BLaER1 treated with 17β-estradiol and CSF1 and Interleukin-3, amounts not matched to agents 10 nM and 100 nM (cell line): ENCODE data around the gene PEDS1.
"Not testable (repeated sequence)": the region's sequence is repeated elsewhere in the genome, so short reads cannot be mapped to it uniquely, and the experiment has no call there.

ENCODE experiments used
- H3K27ac ChIP-seq, 11 experiments: shearing (Covaris generic); formaldehyde crosslinking; 2 replicates each; pipeline ENCODE4 v1.8.1; 2022
- H3K27me3 ChIP-seq, 11 experiments: shearing (Covaris generic); formaldehyde crosslinking; 2 replicates each; pipeline ENCODE4 v1.8.1; 2022
- H3K36me3 ChIP-seq, 11 experiments: shearing (Covaris generic); formaldehyde crosslinking; 2 replicates each; pipeline ENCODE4 v1.8.1; 2022
- H3K4me1 ChIP-seq, 10 experiments: shearing (Covaris generic); formaldehyde crosslinking; 2 replicates each; pipeline ENCODE4 v1.8.1; 2022
- H3K4me2 ChIP-seq, 11 experiments: shearing (Covaris generic); formaldehyde crosslinking; 2 replicates each; pipeline ENCODE4 v1.8.1; 2022
- H3K4me3 ChIP-seq, 10 experiments: shearing (Covaris generic); formaldehyde crosslinking; 2 replicates each; pipeline ENCODE4 v1.8.1; 2022
- H3K9ac ChIP-seq, 11 experiments: shearing (Covaris generic); formaldehyde crosslinking; 2 replicates each; pipeline ENCODE4 v1.8.1; 2022
- H3K9me3 ChIP-seq, 11 experiments: shearing (Covaris generic); formaldehyde crosslinking; replicated peaks in 1 of 11; 2 replicates each; pipeline ENCODE4 v1.8.1; 2022
- H4K20me1 ChIP-seq, 11 experiments: shearing (Covaris generic); formaldehyde crosslinking; 2 replicates each; pipeline ENCODE4 v1.8.1; 2022
- Cebpa-rat ChIP-seq, 11 experiments: shearing (Covaris generic); IDR thresholded peaks; 2 replicates each; pipeline ENCODE4 v1.8.1; 2022

Gene PEDS1

GRCh38 chr20:50188287-50188688 lies 34.8 kb upstream of the PEDS1 start:
- H3K4me1 ChIP-seq = peaks cover 9 to 55% (median 33%) of the 10 kb centered on the region in 10 experiments
- peak overlapping the region in 1 of 11 experiments; percentile 32; a peak in 1 of 22 replicates for H3K27ac ChIP-seq
- no peak for TF ChIP-seq Cebpa-rat (IDR thresholded peaks at IDR 0.05)
- H3K9ac ChIP-seq = 0 out of 22 replicates have a peak overlapping the region, but pooled peaks of 1 of the 11 experiments have one; percentile 97
- 0 out of 22 replicates have a peak, but pooled peaks cover 0 to 7% (median 0%) of the 10 kb centered on the region in 11 experiments for H3K9me3 ChIP-seq
- H4K20me1 ChIP-seq = peaks cover 7 to 26% (median 17%) of the 10 kb centered on the region in 11 experiments
- no peaks in the 10 kb centered on the region for H3K27me3 ChIP-seq
- H3K4me3 ChIP-seq = no peak overlapping the region
- peak overlapping the region in 2 of 11 experiments; percentile 61 to 68; a peak in 3 of 22 replicates for H3K4me2 ChIP-seq
- peaks cover 0 to 19% (median 7%) of the 10 kb centered on the region in 11 experiments; a peak in 18 of 22 replicates for H3K36me3 ChIP-seq

- H3K4me1 ChIP-seq = peaks cover 1 to 52% (median 28%) of the 10 kb centered on the region in 10 experiments; a peak in 19 of 20 replicates
- no peaks in the 10 kb centered on the region for H3K27me3 ChIP-seq
- no peak overlapping the region for H3K4me3 ChIP-seq
- 0 out of 22 replicates have a peak, but pooled peaks cover 0 to 3% (median 0%) of the 10 kb centered on the region in 11 experiments for H3K9me3 ChIP-seq
- no peak for TF ChIP-seq Cebpa-rat (IDR thresholded peaks at IDR 0.05)
- H3K9ac ChIP-seq = peak overlapping the region in 5 of 11 experiments; percentile 1 to 39 (median 26); a peak in 4 of 22 replicates
- peak overlapping the region in 6 of 11 experiments; percentile 15 to 48 (median 34); a peak in 7 of 22 replicates for H3K27ac ChIP-seq
- peak overlapping the region in 9 of 11 experiments; percentile 0 to 62 (median 31); a peak in 13 of 22 replicates for H3K4me2 ChIP-seq
- H4K20me1 ChIP-seq = peaks cover 0 to 19% (median 10%) of the 10 kb centered on the region in 11 experiments; a peak in 19 of 22 replicates
- H3K36me3 ChIP-seq = peaks cover 0 to 11% (median 0%) of the 10 kb centered on the region in 11 experiments; a peak in 8 of 22 replicates
Measured at GRCh38 chr20:50187403-50188051, 34.0 kb upstream of the PEDS1 start.

GRCh38 chr20:50186987-50187402 lies 33.5 kb upstream of the PEDS1 start:
- peak overlapping the region in 6 of 11 experiments; percentile 15 to 48 (median 29); a peak in 7 of 22 replicates for H3K27ac ChIP-seq
- peak overlapping the region in 9 of 11 experiments; percentile 0 to 62 (median 31); a peak in 13 of 22 replicates for H3K4me2 ChIP-seq
- H3K4me1 ChIP-seq = peaks cover 0 to 52% (median 28%) of the 10 kb centered on the region in 10 experiments; a peak in 17 of 20 replicates
- peaks cover 0 to 14% (median 4%) of the 10 kb centered on the region in 11 experiments; a peak in 13 of 22 replicates for H4K20me1 ChIP-seq
- peaks cover 0 to 6% (median 0%) of the 10 kb centered on the region in 11 experiments; a peak in 5 of 22 replicates for H3K36me3 ChIP-seq
- H3K27me3 ChIP-seq = no peaks in the 10 kb centered on the region
- no peaks in the 10 kb centered on the region for H3K9me3 ChIP-seq
- no peak overlapping the region for H3K4me3 ChIP-seq
- H3K9ac ChIP-seq = peak overlapping the region in 3 of 11 experiments; percentile 1 to 39 (median 26); a peak in 3 of 22 replicates
- no peak for TF ChIP-seq Cebpa-rat (IDR thresholded peaks at IDR 0.05)

GRCh38 chr20:50186151-50186885 lies 32.8 kb upstream of the PEDS1 start:
- H3K27me3 ChIP-seq = no peaks in the 10 kb centered on the region
- peaks cover 0 to 52% (median 28%) of the 10 kb centered on the region in 10 experiments; a peak in 17 of 20 replicates for H3K4me1 ChIP-seq
- TF ChIP-seq Cebpa-rat (IDR thresholded peaks at IDR 0.05) = no peak
- peaks cover 0 to 7% (median 0%) of the 10 kb centered on the region in 11 experiments; a peak in 4 of 22 replicates for H4K20me1 ChIP-seq
- H3K27ac ChIP-seq = no peak overlapping the region
- no peaks in the 10 kb centered on the region for H3K36me3 ChIP-seq
- peak overlapping the region in 4 of 11 experiments; percentile 28 to 63 (median 52); a peak in 7 of 22 replicates for H3K4me2 ChIP-seq
- H3K9ac ChIP-seq = no peak overlapping the region; a peak in 1 of 22 replicates
- no peaks in the 10 kb centered on the region for H3K9me3 ChIP-seq
- no peak overlapping the region for H3K4me3 ChIP-seq

- TF ChIP-seq Cebpa-rat (IDR thresholded peaks at IDR 0.05) = no peak
Measured at GRCh38 chr20:50185426-50185825, 31.9 kb upstream of the PEDS1 start.

GRCh38 chr20:50182346-50182745 lies 28.8 kb upstream of the PEDS1 start:
- Histone ChIP-seq H3K4me2 (no peak overlapping the region), H3K36me3 (no peaks in the 10 kb centered on the region), H3K9ac (no peak overlapping the region), H3K27ac (no peak overlapping the region), H3K4me3 (no peak overlapping the region), H4K20me1 (no peaks in the 10 kb centered on the region), H3K4me1 (peaks cover 0 to 24% (median 6%) of the 10 kb centered on the region in 10 experiments; a peak in 16 of 20 replicates), H3K9me3 (no peaks in the 10 kb centered on the region), H3K27me3 (no peaks in the 10 kb centered on the region)
- no peak for TF ChIP-seq Cebpa-rat (IDR thresholded peaks at IDR 0.05)

More at GRCh38 chr20:50185426-50185825, 31.9 kb upstream of the PEDS1 start:
- H3K9me3 ChIP-seq = no peaks in the 10 kb centered on the region
- peaks cover 0 to 52% (median 28%) of the 10 kb centered on the region in 10 experiments; a peak in 17 of 20 replicates for H3K4me1 ChIP-seq
- H3K36me3 ChIP-seq = no peaks in the 10 kb centered on the region
- H3K27ac ChIP-seq = no peak overlapping the region
- no peaks in the 10 kb centered on the region for H3K27me3 ChIP-seq
- H3K4me3 ChIP-seq = no peak overlapping the region
- no peak overlapping the region; a peak in 1 of 22 replicates for H3K9ac ChIP-seq
- no peak overlapping the region for H3K4me2 ChIP-seq
- no peaks in the 10 kb centered on the region for H4K20me1 ChIP-seq

GRCh38 chr20:50181344-50181743 lies 27.8 kb upstream of the PEDS1 start:
- Histone ChIP-seq H3K27me3 (no peaks in the 10 kb centered on the region), H3K27ac (no peak overlapping the region), H3K9me3 (no peaks in the 10 kb centered on the region), H3K4me1 (peaks cover 0 to 14% (median 0%) of the 10 kb centered on the region in 10 experiments; a peak in 7 of 20 replicates), H4K20me1 (no peaks in the 10 kb centered on the region), H3K4me2 (no peak overlapping the region), H3K9ac (no peak overlapping the region), H3K4me3 (no peak overlapping the region), H3K36me3 (no peaks in the 10 kb centered on the region)
- TF ChIP-seq Cebpa-rat (IDR thresholded peaks at IDR 0.05) = no peak

- not testable (repeated sequence) for H4K20me1 ChIP-seq, H3K4me1 ChIP-seq, H3K27ac ChIP-seq, H3K9ac ChIP-seq, H3K9me3 ChIP-seq, H3K4me2 ChIP-seq, H3K27me3 ChIP-seq, H3K36me3 ChIP-seq, H3K4me3 ChIP-seq
Measured at GRCh38 chr20:50178672-50179071, 25.1 kb upstream of the PEDS1 start.
